Mesothelial cell of epicardium (in vitro differentiated cells): ENCODE results near the gene SAC3D1. TPM values are rescaled to one million over a fixed set of nuclear protein-coding genes. Genes with fewer than 3 reads are reported as not detected.

Experiments used
- DNase-seq, 2 experiments: peaks; one replicate each; pipeline ENCODE4 v3.0.0; 2021; ENCODE audit warnings: low spot score in 2 of 2; ENCODE audit not compliant: unreplicated experiment in 2 of 2
- H3K27ac Mint-ChIP-seq: 2 replicates; pipeline ENCODE4 v1.8.0; 2021; ENCODE audit warnings: mixed read lengths
- H3K27me3 Mint-ChIP-seq: 2 replicates; pipeline ENCODE4 v1.8.0; 2021; ENCODE audit warnings: low read depth, mixed read lengths
- H3K36me3 Mint-ChIP-seq: 2 replicates; pipeline ENCODE4 v1.8.0; 2021; ENCODE audit warnings: mixed read lengths
- H3K4me1 Mint-ChIP-seq: 2 replicates; pipeline ENCODE4 v1.8.0; 2021; ENCODE audit warnings: mixed read lengths
- H3K4me3 Mint-ChIP-seq: 2 replicates; pipeline ENCODE4 v1.8.0; 2021; ENCODE audit warnings: mild to moderate bottlenecking, moderate library complexity, mixed read lengths
- H3K9me3 Mint-ChIP-seq: 2 replicates; pipeline ENCODE4 v1.8.0; 2021; ENCODE audit warnings: mixed read lengths
- total RNA-seq: library from RNA; stranded (reverse); gene quantifications from 3 replicates; pipeline ENCODE4 v1.2.1, GENCODE V29; 2021
- TF ChIP-seq, protein P1 (sequence below): fragments of 200-600 bp; sonication (generic); IDR thresholded peaks from one replicate; pipeline ENCODE4 v1.5.0; 2021; ENCODE audit warnings: antibody characterized with exemption; ENCODE audit not compliant: unreplicated experiment

The SAC3D1 gene
- total RNA-seq, 1 donor from 2014 or later, result 16.1 TPM

DNA sequence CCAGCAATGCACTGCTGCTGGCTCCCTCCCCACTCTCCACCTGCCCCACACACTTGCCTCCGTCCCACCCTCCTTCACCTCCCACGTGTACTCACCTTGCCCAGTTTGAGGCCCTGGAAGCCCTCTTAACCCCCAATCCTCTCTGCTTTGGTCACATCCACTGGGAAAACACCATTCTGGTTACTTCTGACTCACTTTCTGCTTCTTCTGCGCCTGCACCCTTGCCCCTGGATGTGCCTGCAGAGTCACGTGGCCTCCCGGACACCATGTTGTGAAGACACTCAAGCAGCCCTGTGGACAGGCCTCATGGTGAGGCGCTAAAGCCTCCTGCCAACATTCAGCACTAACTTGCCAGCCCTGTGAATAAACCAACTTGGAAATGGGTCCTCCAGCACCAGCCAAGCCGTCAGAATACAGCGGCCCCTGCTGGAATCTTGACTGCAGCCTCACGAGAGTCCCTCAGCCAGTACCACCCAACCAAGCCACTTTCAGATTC lies 20.0 kb downstream of the SAC3D1 start:
- TF ChIP-seq, protein P1, sequence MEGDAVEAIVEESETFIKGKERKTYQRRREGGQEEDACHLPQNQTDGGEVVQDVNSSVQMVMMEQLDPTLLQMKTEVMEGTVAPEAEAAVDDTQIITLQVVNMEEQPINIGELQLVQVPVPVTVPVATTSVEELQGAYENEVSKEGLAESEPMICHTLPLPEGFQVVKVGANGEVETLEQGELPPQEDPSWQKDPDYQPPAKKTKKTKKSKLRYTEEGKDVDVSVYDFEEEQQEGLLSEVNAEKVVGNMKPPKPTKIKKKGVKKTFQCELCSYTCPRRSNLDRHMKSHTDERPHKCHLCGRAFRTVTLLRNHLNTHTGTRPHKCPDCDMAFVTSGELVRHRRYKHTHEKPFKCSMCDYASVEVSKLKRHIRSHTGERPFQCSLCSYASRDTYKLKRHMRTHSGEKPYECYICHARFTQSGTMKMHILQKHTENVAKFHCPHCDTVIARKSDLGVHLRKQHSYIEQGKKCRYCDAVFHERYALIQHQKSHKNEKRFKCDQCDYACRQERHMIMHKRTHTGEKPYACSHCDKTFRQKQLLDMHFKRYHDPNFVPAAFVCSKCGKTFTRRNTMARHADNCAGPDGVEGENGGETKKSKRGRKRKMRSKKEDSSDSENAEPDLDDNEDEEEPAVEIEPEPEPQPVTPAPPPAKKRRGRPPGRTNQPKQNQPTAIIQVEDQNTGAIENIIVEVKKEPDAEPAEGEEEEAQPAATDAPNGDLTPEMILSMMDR, result no peak
- Mint-ChIP-seq H3K4me3 (no peak overlapping the region), H3K27me3 (peaks cover 4% of the 10 kb centered on the region), H3K36me3 (no peaks in the 10 kb centered on the region), H3K4me1 (no peaks in the 10 kb centered on the region), H3K9me3 (no peaks in the 10 kb centered on the region), H3K27ac (no peak overlapping the region)
- DNase-seq, result no peak

GRCh38 chr11:65063532-65063931 lies 22.5 kb downstream of the SAC3D1 start:
- H3K4me3 Mint-ChIP-seq, result no peak overlapping the region
- no peaks in the 10 kb centered on the region for H3K36me3 Mint-ChIP-seq
- no peaks in the 10 kb centered on the region for H3K4me1 Mint-ChIP-seq
- H3K27me3 Mint-ChIP-seq, result peaks cover 4% of the 10 kb centered on the region
- no peak overlapping the region for H3K27ac Mint-ChIP-seq
- TF ChIP-seq, protein P1, result no peak
- no peak for DNase-seq
- H3K9me3 Mint-ChIP-seq, result no peaks in the 10 kb centered on the region

GRCh38 chr11:65064847-65065240 lies 23.8 kb downstream of the SAC3D1 start:
- Mint-ChIP-seq H3K27me3 (peaks cover 2% of the 10 kb centered on the region), H3K4me1 (no peaks in the 10 kb centered on the region), H3K36me3 (no peaks in the 10 kb centered on the region), H3K4me3 (no peak overlapping the region), H3K9me3 (no peaks in the 10 kb centered on the region), H3K27ac (no peak overlapping the region)
- no peak for DNase-seq
- TF ChIP-seq, protein P1, result no peak

DNA sequence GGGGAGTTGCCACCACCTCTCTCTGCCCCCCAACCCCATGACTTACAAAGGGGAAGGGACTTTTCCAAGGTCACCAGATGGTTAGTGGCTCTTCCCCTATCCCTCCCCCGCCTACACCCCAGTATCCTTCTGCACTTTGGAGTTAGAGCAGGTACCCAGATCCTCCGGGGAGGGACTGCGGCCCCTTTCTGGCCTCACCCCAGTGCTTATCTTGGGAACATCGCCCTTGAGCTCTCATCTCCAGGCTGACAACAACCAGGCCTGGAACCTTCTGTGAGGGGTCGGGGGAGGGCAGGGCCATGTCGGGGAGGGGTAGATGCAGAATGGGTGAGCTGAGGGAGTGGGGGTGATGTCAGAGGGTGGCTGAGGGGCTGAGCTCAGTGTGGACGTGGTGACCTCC lies 24.8 kb downstream of the SAC3D1 start:
- Mint-ChIP-seq H3K27ac (no peak overlapping the region), H3K9me3 (no peaks in the 10 kb centered on the region), H3K4me3 (no peak overlapping the region), H3K4me1 (no peaks in the 10 kb centered on the region), H3K27me3 (peaks cover 2% of the 10 kb centered on the region), H3K36me3 (no peaks in the 10 kb centered on the region)
- TF ChIP-seq, protein P1, result no peak
- DNase-seq, result no peak

DNA sequence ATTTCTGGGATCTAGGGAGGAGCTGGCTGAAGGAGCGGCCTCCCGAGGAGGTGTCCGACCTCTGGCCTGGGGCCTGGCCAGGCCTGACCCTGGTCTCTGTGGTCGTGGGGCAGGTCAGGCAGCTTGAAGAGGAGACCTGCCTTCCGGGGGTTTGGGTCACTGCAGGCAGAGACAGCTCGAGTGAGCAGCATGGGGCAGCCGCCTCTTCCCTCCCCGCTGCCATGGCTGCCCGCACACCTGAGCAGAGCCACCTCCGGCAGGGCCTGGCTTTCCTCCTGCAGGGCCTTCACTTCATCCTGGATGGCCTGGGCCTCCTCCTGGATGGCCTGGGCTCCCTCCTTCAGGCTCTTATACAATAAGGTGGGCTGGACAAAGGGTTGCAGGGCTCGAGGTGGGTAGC lies 25.3 kb downstream of the SAC3D1 start:
- Mint-ChIP-seq H3K36me3 (no peaks in the 10 kb centered on the region), H3K27me3 (peaks cover 2% of the 10 kb centered on the region), H3K4me3 (no peak overlapping the region), H3K27ac (no peak overlapping the region), H3K4me1 (no peaks in the 10 kb centered on the region), H3K9me3 (no peaks in the 10 kb centered on the region)
- DNase-seq, result no peak
- TF ChIP-seq, protein P1, result no peak

DNA sequence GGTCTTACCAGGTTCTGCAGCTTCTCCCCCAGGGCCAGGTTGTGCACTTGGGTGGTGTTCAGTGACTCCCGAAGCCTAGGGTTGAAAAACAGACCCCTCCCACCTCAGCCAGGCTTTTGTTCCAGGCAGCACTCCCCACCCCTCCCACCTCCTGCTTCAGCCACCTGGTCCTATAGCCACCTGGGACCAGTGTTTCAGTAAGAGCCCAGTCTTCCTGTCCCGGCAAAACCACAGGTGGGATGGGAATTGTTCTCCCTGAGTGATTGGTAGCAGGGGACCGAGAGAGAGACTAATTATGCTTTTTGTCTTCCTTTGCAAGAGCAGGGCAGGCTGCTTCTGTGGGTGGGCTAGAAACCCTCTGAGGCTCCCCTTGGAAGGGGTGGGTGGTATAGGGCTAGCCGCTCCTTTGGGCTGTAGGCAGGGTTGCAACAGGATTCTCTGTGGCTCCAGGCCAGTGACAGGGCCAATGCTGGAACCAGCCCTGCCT lies 25.8 kb downstream of the SAC3D1 start:
- Mint-ChIP-seq H3K27me3 (peaks cover 2% of the 10 kb centered on the region), H3K27ac (no peak overlapping the region), H3K36me3 (no peaks in the 10 kb centered on the region), H3K9me3 (no peaks in the 10 kb centered on the region), H3K4me1 (no peaks in the 10 kb centered on the region), H3K4me3 (no peak overlapping the region)
- TF ChIP-seq, protein P1, result no peak
- DNase-seq, result no peak
